Sigmoid colon (tissue), 4 donors: Measurements from ENCODE around the gene PNMA8B.

Source experiments
- CTCF ChIP-seq, 4 experiments: fragments of 450-650 bp in 3 of 4; fragments of 200-600 bp in 1 of 4; IDR thresholded peaks; one replicate each; pipeline ENCODE4 v1.5.1; 2016 to 2019; ENCODE audit warnings: antibody characterized with exemption in 4 of 4, mild to moderate bottlenecking in 3 of 4, moderate library complexity in 2 of 4
- EP300 ChIP-seq, 4 donors: sonication (generic); formaldehyde crosslinking; IDR thresholded peaks; one replicate each; pipeline ENCODE4 v1.6.1; 2017; ENCODE audit warnings: antibody characterized with exemption in 4 of 4
- POLR2A ChIP-seq, 2 donors: fragments of 450-650 bp; IDR thresholded peaks; one replicate each; pipeline ENCODE4 v1.6.1; 2016; ENCODE audit warnings: antibody characterized with exemption in 2 of 2, mild to moderate bottlenecking in 2 of 2, moderate library complexity in 2 of 2
- POLR2AphosphoS5 ChIP-seq, 4 donors: sonication (generic); formaldehyde crosslinking; IDR thresholded peaks; one replicate each; pipeline ENCODE4 v1.6.1; 2017; ENCODE audit warnings: antibody characterized with exemption in 4 of 4

DNA sequence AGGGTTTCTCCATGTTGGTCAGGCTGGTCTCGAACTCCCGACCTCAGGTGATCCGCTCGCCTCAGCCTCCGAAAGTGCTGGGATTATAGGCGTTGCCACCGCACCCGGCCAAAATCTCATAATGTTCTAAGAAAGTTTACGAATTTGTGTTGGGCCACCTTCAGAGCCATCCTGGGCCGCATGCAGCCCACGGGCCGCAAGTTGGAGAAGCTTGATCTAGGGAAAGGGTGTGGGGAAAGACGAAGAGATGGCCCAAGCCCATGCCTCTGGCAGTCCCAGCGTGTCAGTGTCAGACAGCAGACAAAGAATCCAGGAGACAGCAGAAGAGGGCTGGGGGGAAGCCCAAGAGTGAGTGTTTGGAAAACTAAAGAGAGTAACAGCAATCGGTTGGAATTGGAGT is 49.6 kb downstream of the PNMA8B start:
- TF ChIP-seq CTCF (IDR thresholded peaks at IDR 0.05) (no peak), EP300 (IDR thresholded peaks at IDR 0.05) (no peak), POLR2A (IDR thresholded peaks at IDR 0.05) (no peak), POLR2AphosphoS5 (IDR thresholded peaks at IDR 0.05) (no peak)
